ENCODE results near the gene HTT.

HTT gene

DNA sequence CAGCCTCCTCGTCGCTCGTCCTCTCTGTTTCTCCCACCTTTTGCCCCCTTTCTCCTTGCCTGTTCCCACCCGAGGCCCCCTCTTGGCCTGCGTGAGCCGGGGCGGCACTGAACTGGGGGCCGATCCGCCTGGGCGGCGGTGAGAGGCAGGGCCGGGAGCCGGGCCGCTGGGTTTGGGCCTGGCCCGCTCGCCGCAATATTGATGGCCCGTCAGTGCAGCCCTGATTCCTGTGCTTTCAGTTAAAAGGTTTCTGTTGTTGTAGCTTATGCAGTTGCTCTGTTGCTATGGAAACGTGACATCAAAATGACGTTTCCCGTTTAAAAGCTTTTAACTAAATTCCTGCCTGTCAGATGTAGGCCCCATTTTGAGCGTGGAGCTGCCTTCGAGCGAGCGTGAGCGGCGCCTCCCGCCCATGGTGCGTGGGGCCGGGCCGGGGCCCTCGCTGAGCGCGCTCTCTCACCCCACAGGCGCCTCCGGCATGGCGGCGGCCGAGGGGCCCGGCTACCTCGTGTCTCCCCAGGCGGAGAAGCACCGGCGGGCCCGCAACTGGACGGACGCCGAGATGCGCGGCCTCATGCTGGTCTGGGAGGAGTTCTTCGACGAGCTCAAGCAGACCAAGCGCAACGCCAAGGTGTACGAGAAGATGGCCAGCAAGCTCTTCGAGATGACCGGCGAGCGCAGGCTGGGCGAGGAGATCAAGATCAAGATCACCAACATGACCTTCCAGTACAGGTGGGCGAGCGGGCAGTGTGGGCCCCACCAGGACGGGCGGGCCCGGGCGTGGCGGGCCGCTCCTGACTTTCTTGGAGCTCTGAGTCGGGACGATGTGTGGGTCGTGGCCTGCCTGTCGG, 174.6 kb downstream of the HTT start, which contains the start of gene MSANTD1:
TSS of gene MSANTD1 (plus strand) at position 349 of the 851 bp plus-strand sequence. CDS start at position 413, 64 bp downstream.
- peak; percentile 51 for DNase-seq (ENCODE audit: low spot score)

DNA sequence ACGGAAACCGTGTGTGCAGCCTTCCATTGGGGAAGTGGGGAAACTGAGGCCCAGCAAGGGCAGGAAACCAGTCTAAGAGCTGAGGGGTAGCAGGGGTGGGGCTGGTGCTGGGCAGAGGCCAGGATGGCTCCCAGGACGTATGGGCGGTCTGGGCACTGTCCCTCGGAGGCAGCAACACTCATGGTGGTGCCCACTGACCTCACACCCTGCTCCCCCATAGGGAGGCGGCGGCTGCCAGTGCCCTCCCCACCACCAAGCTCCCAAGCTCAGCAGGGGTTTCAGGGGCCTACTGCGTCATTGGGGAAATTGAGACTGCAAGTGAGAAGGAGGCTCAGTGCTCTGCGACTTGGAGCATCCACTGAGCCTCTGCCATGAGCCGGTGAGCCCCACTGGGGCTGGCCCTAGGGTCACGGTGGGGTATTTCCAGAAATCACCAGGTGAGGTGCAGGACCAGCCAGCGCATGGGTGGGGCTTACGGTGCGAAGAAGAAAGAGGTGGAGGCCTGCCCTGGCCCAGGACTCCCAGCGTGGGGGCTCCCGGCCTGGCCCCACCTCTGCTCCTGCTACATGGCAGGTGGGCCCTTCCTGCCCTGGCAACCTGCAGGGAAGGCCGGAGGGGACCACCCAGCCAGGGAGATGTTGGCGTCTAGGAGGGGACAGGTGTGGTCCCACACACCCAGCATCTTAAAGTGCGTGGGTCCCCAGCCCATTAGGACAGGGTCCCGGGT, 175.4 kb downstream of the HTT start:
- DNase-seq (ENCODE audit: low spot score): no peak

DNA sequence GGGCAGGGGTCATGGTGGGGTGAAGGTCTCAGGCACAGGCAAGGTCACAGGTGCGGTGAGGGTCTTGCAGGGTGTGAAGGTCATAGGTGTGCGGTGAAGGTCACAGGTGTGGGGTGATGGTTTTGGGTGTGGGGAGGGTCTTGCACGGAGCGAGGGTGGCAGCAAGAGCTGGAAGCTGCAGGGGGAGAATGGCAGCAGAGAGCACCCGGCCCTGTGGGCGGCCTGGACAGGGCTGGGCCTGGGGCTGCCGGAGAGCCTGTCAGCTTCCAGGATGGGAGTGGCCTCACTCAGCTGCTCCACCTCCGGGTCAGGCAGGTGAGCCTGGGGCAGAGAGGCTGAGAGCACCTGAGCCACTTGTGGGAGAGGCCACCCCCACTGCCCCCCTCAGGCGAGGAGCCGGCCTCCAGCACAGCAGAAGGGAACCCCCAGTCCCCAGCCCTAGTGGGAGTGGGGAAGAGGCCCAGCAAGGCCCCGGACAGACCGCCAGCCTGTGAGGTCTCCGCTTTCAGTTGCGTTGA, 176.0 kb downstream of the HTT start:
- DNase-seq (ENCODE audit: low spot score): peak; percentile 31

DNA sequence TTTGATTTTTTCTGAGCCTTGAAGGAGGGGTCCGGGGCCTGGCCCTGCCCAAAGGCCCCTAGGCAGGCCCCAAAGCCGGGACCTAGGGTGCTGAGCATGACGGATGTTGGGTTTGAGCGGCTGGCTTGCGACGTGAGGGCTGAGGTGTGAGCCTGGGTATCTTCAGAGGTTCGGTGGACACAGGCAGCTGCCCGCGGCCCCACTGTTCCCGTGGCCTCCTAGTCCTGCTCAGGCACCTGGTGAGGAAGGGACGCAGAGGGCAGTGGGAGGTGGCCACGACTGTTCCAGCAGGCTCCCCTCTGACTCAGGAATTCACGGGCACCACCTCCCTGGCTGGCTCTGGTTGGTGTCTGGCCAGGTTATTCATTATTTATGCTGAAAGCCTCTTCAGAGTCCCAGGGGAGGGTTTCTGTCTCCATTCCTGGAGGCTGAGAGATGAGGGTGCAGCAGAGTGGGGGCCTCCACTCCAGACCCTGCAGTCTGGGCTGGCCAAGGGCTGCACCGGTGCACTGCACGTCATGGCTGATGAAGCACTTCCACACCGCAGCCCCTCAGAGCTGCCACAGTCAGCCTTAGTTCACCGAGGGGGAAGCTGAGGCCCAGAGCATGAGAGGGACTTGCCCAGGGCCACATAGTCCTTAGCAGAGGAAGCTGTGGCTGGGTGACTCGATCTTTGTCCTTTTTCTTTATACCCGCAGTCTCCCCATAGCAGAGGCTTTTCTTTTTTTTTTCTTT, 176.6 kb downstream of the HTT start:
- DNase-seq (ENCODE audit: low spot score): peak; percentile 60

DNA sequence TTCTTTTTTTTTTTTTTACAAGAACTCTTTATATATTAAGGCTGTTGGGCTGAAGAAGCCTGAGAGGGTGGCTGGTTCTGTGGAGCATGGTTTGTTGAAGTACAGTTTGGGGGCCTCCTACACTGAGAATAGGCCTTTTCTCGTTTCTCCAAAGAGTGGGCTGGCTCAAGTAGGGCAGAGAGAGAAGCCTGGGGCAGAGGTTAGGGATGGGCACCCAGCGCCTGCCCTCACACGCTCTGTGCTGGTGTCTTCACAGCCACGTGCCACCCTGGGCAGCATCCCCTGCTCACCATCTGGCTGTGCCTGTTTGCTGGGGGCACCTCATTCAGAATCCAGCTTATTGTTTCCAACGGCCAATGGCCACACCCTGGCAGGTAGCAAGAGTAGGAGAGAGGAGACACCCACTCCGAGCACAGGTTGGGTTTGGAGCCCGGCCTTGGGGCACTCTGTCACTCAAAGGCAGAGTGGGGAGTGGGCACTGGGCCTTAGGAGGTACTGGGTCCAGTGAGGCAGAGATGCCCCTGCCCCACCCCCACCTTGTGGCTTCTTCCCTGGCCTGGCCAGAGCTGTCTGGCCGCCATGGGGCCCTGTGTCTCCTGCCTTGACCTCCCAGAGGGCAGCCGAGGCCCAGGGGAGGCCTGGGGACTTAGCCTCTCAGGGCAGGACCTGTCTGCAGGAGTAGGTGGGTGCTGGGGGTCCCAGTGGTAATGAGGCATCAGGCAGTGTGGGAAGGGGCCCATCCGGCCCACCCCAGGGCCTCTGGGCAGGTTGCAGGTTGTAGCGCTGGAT, 177.4 kb downstream of the HTT start:
- DNase-seq (ENCODE audit: low spot score): no peak

DNA sequence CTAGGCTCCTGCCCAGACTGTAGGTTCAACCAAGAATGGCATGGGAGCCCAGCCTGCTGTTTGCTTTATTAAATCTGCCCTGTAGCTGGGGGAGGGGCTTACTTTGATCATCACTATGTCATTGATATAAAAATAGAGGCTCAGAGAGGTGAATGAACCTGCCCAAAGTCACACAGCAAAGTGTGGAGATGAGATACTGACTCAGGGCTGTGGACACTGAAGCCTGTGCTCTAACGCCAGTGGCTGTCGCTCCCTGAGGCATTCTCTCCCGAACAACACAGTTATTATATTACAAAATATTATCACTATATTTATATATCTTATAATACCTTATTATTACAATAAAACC, 178.0 kb downstream of the HTT start:
- DNase-seq (ENCODE audit: low spot score): no peak

DNA sequence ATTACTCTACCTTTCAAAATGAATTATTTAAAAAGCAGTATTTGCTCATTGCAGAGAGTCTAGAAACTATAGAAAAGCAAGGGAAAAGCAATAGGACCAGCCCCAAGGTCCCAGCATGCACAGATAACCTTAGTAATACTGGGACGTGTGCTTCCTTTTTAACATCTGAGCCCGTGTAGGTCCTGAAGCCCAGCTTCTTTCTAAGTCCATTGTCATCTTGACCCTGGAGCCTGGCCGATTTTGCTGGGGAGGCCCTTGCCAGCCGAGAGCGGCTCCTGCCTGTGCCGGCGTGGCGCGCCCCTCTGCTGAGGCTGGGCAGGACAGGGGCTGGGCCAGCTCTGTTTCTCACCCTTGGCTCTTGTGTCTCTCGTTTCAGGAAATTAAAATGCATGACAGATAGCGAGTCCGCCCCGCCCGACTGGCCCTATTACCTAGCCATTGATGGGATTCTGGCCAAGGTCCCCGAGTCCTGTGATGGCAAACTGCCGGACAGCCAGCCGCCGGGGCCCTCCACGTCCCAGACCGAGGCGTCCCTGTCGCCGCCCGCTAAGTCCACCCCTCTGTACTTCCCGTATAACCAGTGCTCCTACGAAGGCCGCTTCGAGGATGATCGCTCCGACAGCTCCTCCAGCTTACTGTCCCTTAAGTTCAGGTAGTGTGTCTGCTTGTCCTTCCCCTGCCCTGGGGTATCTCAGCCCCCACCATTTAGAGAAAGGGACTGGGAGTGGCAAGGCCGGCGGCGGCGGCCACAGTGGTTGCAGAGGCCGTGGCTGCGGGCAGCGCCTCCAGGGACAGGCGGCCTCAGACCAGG, 178.6 kb downstream of the HTT start:
- no peak for DNase-seq (ENCODE audit: low spot score)

DNA sequence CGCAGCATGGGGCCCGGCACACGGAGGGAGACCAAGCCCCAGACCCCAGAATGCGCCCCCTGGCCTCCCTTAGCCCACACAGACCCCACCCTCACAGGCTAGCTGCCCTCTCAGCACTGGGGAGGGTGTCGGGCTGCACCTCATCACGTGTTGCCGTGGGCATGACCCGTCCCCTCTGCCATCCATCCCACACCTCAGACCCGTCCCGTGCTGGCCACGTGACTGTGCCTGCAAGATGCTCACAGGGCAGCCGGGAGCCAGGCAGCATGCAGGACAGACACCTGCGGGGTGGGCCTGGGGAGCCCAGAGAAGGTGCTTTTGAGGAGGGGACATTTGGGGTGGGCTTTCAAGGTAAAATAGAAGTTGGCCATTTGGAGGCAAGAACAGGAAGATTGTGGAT, 179.3 kb downstream of the HTT start:
- no peak for DNase-seq (ENCODE audit: low spot score)

DNA sequence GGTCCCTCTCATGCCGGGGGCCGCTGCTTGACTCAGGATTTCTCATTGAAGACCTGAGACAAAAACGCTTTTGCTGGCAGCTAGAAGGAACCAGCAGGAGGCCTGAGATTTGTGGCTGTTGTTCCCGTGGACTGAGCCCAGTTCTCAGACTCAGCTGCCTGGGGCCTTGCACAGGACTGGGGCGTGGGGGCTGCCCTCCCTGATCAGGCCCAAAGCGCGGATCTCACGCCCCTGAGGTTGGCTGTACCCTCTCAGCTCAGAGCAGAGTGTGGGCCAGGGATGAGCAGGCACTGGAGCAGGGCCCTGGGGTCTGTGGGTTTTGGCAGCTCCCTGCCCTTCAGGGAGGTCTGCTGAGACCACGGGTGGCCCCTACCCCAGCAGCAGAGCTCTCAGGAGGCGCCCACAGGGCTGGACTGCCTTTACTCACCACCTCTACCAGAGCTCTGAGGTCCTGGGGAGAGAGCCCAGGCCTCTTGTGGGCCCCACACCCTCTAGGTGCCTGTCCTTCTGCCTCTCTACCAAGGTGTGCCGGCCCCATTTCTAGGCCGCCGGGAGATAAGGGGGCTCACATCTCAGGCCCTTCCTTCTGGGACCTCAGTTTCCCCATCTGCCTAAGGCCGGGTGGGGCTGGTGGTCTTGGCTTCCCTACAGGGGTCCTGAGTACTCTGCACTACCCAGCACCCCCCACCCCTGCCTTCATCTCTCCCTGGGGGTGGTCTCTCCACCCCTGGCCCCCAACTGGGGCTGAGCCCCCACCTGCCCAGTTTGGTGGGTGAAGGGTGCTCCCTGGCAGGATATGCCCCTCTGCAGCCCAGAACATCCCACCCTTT, 180.0 kb downstream of the HTT start:
- DNase-seq (ENCODE audit: low spot score): no peak

DNA sequence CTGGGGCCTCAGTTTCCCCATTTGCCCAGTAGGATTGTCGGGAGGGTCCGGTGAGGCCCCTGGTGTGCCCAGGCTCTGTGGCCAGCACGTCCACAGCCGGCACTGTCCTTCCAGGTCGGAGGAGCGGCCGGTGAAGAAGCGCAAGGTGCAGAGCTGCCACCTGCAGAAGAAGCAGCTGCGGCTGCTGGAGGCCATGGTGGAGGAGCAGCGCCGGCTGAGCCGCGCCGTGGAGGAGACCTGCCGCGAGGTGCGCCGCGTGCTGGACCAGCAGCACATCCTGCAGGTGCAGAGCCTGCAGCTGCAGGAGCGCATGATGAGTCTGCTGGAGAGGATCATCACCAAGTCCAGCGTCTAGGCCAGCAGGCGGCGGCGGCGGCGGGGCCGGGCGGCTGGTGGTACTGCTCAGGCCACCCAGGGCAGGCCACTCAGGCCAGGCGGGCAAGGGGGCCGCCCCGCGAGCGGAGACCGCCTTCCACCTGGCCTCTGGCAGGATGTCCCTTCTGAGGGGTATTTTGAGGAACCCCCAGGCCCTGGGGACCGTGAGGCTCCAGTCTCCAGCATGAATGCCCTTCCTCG, 181.2 kb downstream of the HTT start:
- no peak for DNase-seq (ENCODE audit: low spot score)

DNA sequence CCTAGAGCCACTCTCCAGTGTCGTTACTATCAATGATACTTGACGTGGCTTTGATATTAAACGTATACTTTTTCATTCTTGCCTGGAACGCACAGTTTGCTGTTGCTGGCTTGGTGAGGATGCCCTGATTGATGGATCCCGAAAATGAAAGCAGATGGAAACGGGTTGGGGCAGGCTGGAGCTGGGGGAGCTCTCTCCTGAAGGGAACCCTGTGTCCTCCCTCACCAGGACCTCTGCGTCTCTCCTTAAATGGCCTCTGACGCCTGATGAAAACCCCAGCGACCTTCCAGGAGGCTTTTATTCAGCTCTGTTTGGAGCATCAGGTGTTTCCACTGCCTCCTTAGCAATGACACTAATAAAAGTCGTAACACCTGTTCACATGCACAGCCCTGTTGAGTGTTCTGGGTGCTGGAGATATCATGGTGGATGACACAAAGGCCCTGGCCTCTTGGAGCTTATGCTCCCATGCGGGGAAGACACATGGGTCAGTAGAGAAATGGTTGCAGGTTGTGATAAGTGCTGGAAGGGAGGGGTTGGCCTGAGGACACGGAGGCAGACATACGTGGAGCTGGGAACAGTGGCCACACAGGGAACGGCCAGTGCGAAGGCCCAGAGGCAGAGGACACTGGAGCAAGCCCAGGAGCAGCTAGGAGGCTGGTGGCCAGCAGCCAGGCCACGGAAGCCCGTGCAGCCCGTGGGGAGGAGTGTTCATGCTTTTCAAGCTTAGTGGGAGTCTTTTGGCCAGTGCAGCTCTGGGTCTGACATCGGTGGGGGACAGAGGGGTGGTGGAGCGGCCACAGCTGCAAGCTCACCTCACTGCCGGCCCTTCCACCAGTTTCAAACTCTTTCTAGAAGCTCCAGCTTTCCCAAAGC, 182.0 kb downstream of the HTT start:
- no peak for DNase-seq (ENCODE audit: low spot score)

DNA sequence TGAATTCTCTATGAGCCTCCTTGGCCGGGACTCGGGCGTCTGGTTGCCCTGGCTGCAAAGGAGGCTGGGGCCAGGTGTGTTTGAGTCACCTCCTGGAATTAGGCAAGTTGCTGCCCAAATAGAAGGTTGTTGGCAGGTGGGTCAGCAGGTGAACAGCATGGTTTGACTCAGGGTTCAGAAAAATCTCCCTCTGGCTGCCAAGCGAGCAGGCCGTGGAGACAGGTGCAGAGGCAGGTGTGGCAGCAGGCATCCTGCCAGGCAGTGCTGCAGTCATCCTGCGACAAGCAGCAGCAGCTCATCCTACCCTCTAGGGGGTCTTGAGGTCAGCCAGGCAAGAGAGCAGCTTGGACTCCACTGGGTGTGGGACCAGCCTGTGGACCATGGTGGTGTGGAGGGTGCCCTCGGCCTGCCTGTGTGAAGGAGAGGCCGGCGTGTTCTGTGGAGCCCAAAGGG, 182.6 kb downstream of the HTT start:
- DNase-seq (ENCODE audit: low spot score): no peak

DNA sequence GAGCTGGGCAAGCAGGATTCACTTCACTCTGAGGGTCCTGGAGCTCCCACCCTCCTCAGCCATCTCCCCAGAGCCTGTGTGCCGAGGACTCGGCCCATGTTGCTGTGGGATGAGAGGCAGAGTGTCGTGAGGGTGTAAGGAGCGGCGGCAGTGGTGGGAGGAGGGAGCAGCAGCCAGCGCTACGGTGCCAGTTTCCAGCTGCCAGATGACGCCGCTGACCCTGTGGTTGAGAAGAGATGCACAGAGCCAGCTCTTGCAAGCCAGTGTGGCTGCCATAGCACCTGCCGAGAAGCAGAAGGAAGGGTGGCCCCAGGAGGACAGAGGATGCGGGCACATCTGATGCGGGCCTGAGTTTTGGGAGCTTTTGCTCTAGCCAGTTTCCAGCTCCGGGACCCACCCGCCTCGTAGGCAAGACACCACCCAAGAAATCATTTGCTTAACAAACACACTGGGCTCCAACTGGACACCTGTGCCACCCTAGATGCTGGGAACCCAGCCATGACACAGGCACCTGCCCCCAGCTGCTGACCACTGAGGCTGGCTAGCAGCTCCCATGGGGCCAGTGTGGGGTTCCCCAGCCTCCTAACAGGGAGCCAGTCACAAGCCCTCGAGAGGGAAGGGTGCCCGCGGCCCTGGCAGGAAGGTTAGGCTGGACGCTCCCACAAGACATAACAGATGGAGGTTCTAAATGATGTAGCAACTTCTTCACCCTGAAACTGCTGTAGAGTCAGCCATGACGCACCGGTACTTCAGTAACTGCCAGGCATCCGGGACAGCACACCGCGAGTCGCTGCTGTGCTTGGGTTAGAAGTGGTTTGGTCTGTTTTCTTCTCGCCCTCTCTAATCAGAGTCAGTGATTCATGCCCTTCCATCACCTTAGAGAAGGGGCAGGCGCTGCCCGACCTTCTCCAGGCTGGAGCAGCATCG, 183.3 kb downstream of the HTT start:
- DNase-seq (ENCODE audit: low spot score): no peak

DNA sequence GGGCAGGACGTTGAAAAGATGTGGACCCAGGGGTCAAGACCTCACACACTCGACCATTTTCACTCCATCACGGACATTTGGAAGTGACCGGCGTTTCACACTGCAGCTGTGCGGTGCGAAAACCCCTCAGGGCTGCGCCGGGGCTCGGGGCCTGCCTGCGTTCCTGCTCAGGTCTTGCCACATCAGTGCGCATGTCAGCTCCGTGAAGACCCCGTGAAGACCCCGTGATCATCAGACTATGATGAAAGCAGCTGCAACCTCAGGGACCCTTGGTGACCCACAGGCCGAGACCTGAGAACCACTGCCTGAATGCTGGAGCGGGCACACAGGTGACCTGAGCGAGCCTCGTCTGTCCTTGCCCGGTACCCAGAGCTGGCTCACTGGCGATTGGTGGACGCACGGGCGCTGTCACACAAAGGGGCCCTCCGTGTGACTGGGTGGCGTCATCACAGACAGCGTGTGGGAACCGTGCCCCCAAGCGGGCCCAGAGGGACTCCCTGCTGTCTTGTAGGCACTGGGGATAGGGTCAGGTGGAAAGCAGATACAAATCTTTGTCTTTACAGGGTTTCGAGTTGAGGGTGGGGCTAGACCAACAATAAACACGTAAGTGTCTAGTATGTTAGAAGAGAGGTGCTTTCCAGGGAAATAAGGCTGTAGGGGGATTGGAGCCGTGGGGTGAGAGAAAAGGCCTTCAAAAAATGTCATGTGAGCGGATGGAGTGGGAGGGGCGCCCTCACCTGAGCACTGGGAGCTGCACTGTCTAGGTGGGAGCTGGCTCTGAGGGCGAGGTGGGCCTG, 187.1 kb downstream of the HTT start:
- no peak for DNase-seq (ENCODE audit: low spot score)

DNA sequence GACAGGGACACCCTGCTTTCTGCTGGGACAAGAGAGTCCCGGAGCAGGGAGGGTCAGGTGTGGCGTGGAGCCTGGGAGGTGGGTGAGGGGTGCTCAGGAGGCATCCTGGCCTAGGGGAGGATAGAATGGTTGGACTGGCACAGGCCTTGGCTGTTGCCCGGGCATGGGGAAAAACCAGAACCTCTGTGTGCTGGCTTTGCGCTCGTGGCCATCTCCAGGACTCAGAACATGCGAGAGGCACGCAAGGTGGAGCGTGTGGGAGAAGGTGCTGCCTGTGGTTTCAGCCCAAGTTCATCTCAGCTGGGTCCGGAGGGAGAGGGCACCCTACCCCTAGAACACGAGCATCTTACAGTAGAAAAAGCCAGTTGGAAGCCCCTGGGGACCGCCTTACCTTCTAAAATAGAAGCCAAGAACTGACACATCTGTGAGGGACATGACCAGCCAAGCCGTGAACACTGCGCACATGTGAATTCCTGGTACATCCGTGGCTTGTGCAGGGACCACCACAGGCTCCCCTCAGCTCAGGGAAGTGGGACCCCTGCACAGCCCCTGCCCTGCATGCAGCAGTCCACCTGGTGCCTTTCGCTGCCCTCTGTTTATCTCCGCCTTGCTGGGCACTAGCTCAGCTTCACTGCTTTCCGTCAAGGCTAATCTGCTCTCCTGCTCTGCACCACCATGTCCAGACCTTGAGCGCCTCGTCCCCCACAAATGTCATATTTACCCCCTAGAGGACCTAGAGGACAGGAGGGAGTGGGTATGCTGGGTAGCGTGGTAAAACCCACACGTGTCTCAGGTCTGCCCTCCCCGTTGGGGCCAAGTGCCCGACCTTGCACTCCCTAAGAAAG, 187.9 kb downstream of the HTT start:
- DNase-seq (ENCODE audit: low spot score): no peak

Data from SK-N-DZ (cell line).